EH (cell line): ENCODE results near the gene UBXN7.
"Not testable (repeated sequence)": the region's sequence is repeated elsewhere in the genome, so short reads cannot be mapped to it uniquely, and the experiment has no call there.

Experiments
- DNase-seq: peaks from one replicate; pipeline ENCODE4 v3.0.0-alpha.2; 2015; ENCODE audit warnings: low read depth

UBXN7 gene

GRCh38 chr3:196432137-196432879 is at the start of gene UBXN7:
TSS of gene UBXN7 (minus strand) at chr3:196432427. CDS start at chr3:196432399, 28 bp downstream.
- peak; percentile 95 for DNase-seq

- no peak for DNase-seq
Observed at GRCh38 chr3:196477678-196478077, 45.5 kb upstream of the UBXN7 start.

GRCh38 chr3:196472286-196472685 is 40.1 kb upstream of the UBXN7 start:
- DNase-seq, result no peak

- DNase-seq, result peak; percentile 71
Observed at GRCh38 chr3:196471551-196471950, 39.3 kb upstream of the UBXN7 start.

- DNase-seq, result not testable (repeated sequence)
Observed at GRCh38 chr3:196470182-196470581, 38.0 kb upstream of the UBXN7 start.

GRCh38 chr3:196463804-196464203 is 31.6 kb upstream of the UBXN7 start:
- DNase-seq, result no peak

GRCh38 chr3:196463478-196463756 is 31.2 kb upstream of the UBXN7 start:
- DNase-seq, result no peak

GRCh38 chr3:196462680-196463477 is 30.7 kb upstream of the UBXN7 start:
- DNase-seq, result not testable (repeated sequence)

- DNase-seq, result no peak
Observed at GRCh38 chr3:196458063-196458462, 25.8 kb upstream of the UBXN7 start.

GRCh38 chr3:196457470-196457869 is 25.2 kb upstream of the UBXN7 start:
- DNase-seq, result not testable (repeated sequence)

- peak; percentile 46 for DNase-seq
Observed at GRCh38 chr3:196454935-196455334, 22.7 kb upstream of the UBXN7 start.

GRCh38 chr3:196445391-196445790 is 13.2 kb upstream of the UBXN7 start:
- peak; percentile 8 for DNase-seq

GRCh38 chr3:196444500-196444894 is 12.3 kb upstream of the UBXN7 start:
- no peak for DNase-seq

- peak; percentile 45 for DNase-seq
Observed at GRCh38 chr3:196440696-196441095, 8.5 kb upstream of the UBXN7 start.

- peak; percentile 89 for DNase-seq
Observed at GRCh38 chr3:196440041-196440537, 7.9 kb upstream of the UBXN7 start.

- DNase-seq, result peak; percentile 76
Observed at GRCh38 chr3:196431181-196432136, 768 bp downstream of the UBXN7 start.

GRCh38 chr3:196428041-196428440 is 4.2 kb downstream of the UBXN7 start:
- no peak for DNase-seq

- not testable (repeated sequence) for DNase-seq
Observed at GRCh38 chr3:196424421-196424820, 7.8 kb downstream of the UBXN7 start.

GRCh38 chr3:196423044-196423781 is 9.0 kb downstream of the UBXN7 start:
- no peak for DNase-seq

GRCh38 chr3:196421668-196422067 is 10.6 kb downstream of the UBXN7 start:
- not testable (repeated sequence) for DNase-seq

GRCh38 chr3:196419386-196419785 is 12.8 kb downstream of the UBXN7 start:
- DNase-seq, result no peak
